GM21360 (cell line): ENCODE data around the gene ANO6.
A peak's percentile ranks its signal among the peaks of the same experiment; 100 is the strongest.

ENCODE experiments used
- ATAC-seq: cut with Tn5 transposase; IDR thresholded peaks from one replicate; pipeline ENCODE4 v1.9.1; 2021; ENCODE audit warnings: mild to moderate bottlenecking, moderate library complexity; ENCODE audit not compliant: unreplicated experiment

The ANO6 gene

DNA sequence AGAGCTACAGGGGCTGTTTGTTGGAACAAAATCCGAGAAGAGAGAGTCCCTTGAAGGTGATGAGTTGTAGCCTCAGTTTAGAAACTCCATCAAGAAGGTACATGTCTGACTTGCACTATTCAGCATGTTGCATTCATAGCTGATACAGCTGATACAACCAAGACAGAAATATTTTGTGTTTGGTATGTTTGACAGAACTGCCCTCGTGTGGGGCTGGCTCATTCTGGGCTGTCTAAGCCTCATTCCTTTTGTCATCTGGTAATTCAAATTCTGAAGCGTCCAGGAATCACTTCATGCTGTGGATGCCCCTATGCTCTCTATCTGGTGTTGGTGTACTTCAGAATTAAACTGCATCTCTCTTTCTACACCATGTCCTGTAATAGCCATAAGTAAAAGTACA, 126.3 kb downstream of the ANO6 start:
- ATAC-seq, result no peak

DNA sequence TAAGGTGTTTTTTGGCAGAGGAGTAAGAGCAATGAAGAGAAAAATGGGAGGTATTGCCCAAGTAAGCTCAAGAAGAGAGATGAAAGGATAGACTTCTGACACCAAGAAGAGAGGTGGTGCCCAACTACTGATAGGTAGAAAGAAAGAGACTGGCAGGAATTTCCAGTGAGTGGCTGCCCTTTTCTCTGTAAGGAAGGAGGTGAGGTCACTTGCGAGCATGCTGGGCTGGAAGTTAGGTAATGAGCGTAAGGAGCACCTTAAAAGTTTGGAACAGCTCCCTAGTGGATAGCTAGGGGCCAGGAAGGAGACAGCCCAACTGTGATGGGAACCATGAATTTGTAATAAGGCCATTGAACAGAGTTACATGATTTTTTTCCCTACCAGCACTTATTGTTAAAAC, 127.0 kb downstream of the ANO6 start:
- no peak for ATAC-seq

GRCh38 chr12:45343269-45344051, 127.6 kb downstream of the ANO6 start:
- no peak for ATAC-seq

- ATAC-seq, result no peak
Measured at GRCh38 chr12:45348311-45348710, 132.4 kb downstream of the ANO6 start.

GRCh38 chr12:45348986-45349385, 133.1 kb downstream of the ANO6 start:
- ATAC-seq, result no peak

DNA sequence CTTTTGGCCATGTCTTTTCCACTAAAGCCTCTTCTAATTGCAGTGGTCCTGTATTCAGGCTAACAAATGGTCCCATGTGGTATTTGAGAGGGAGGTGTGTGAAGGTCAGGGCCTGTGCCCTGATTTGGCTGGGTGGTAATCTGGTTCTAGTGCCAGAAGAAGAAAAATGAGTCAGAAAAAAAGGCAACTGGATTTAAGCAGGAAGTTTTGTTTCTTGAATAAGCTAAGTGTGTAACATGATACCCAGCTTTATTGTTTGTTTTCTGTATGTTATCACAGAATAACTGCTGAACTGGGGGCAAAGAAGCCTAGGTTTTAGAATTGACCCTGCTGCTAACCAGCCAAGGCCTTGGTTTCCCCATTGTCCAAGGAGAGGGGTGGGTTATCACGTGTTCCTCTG, 134.0 kb downstream of the ANO6 start:
- no peak for ATAC-seq

GRCh38 chr12:45350861-45351260, 135.0 kb downstream of the ANO6 start:
- no peak for ATAC-seq

GRCh38 chr12:45351921-45352670, 136.2 kb downstream of the ANO6 start:
- no peak for ATAC-seq

- ATAC-seq, result no peak
Measured at GRCh38 chr12:45353944-45354343, 138.0 kb downstream of the ANO6 start.

DNA sequence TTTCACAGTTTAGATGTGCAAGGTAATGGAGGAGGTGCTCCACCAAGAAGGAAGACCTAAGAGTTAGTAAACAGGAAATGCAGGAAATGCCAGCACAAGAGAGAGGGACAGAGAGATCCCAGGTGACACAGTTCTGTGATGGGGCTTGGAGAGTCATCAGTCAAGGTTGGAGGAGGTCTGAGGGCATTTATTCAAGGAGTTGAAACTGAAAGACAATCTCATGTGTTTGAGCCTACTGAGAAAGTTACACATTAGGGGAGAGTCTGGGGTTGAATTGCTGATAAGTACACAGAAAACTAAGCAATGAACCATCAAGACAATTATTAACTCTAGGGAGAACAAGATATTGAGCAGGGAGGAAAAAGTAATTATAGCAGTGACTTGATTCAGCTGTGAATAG, 138.5 kb downstream of the ANO6 start:
- ATAC-seq, result peak; percentile 58

DNA sequence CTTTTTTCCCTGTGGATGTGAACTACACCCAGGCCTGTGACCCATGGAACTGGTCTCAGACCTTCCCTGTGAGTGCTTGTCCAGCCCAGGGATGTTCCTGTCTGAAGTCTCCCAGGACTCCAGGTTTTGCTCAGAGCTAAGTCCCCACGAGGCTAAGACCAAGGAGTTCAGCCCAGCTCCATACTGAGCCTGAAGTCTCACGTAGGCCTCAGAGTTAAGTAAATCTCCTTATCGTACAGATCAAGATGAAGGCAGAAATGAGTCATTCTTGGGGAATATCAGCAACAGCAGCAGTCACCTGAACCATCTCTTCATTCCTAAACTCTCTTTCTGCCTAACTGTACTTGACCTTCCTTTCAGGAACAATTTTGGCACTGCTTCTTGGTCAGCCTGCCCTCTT, 139.8 kb downstream of the ANO6 start:
- ATAC-seq, result no peak

DNA sequence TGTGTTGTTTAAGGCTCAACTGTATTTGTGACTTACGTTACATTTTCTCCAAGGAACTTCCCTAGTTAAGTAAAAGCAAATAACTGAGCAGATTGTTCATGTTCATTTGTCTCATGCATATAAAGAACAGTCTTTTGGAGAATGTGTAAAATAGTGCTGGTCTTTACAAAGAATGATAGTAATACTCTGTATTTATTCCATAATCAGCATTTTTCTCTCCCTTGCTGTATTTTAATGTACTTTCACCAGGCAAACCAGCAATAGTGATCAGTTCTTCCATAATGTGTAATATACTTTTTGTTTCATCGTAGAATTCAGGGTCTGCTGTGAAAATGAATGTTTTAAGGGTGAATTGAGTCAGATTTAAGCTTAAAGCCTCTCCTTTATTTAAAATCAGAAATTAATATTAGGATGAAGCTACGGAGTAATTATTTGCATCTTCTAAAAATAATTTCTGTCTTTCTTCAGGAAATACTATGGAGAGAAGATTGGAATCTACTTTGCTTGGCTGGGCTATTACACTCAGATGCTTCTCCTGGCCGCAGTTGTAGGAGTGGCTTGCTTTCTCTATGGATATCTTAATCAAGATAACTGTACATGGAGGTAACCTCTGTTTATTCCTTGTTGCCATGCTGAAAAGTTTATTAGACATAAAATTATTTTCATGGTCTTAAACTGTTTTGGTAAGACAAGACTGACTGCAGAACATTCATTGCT, 141.1 kb downstream of the ANO6 start:
- no peak for ATAC-seq

GRCh38 chr12:45357539-45358417, 141.9 kb downstream of the ANO6 start:
- no peak for ATAC-seq

DNA sequence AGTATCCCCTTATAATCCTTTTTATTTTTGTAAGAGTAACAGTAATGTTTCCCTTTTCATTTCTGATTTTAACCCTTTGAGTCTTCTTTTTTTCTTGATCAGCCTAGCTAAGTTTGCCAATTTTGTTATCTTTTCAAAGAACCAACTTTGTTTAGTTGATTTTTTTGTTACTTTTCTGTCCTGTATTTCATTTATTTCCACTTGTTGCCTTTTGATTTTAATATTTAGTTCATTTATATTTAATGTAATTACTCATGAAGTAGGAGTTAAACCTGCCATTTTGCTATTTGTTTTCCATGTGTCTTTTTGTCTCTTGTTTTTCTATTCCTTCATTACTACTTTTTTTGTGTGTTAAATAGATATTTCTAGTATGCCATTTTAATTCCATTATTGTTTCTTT, 146.4 kb downstream of the ANO6 start:
- no peak for ATAC-seq

DNA sequence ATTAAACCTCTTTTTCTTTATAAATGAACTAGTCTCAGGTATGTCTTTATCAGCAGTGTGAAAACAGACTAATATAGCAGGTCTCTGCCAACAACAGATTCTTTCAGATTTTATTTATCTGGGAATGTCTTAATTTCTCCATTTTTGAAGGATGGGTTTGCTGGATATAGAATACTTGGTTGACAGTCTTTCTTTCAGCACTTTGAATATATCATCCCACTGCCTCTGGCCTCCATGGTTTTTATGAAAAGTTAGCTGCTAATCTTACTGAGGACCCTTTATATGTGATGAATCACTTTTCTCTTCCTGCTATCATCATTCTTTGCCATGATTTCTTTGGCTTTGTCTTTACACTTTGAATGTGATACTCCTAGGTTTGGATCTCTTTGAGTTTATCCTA, 148.0 kb downstream of the ANO6 start:
- ATAC-seq, result no peak

DNA sequence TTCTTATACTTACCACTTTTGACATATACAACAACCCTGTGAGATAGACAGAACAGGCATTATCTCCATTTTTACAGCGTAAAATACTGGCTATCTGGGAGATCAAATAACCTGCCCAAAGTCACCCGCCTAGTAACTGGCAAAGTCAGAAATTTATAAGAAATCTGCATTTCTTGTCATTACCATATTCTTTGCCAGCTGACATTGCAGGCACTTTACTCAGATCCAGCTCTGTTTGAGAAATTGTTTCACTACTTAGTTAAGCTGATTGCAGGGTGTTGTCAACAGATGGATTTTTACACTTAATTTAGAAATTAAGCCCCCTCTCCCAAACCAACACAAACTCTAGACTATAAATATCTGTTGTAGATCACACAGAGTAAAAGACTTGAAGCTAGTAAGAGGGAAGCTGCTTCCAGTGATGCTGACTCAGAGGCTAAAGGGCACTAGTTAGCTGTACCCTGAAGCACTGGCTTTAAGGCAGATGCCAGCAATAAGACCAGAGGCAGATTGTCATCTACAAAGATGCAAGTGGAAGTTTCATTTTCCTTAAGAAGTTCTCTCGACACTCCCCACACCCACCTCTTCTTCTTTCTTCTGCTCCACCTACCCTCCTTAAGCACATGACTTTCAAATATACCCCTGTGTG, 153.1 kb downstream of the ANO6 start:
- no peak for ATAC-seq

GRCh38 chr12:45377815-45378214, 161.9 kb downstream of the ANO6 start:
- ATAC-seq, result no peak

DNA sequence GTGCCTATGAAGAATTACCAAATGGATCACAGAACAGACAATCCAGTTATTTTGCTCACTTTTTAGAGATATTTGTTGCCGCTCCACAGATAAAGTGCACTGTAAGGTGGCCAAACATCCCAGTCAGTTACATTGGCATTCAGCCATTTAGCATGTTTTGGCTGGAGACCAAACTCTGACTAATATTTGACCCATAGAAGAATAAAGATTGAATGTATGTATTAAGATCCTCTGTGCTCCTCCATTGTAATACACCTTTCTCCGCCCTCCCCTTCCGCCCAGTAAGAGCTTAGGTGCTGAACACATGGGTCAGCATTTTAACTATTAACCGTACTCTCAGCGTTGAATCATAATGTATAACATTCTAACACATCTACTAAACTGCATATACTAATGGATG, 163.4 kb downstream of the ANO6 start:
- ATAC-seq, result no peak

DNA sequence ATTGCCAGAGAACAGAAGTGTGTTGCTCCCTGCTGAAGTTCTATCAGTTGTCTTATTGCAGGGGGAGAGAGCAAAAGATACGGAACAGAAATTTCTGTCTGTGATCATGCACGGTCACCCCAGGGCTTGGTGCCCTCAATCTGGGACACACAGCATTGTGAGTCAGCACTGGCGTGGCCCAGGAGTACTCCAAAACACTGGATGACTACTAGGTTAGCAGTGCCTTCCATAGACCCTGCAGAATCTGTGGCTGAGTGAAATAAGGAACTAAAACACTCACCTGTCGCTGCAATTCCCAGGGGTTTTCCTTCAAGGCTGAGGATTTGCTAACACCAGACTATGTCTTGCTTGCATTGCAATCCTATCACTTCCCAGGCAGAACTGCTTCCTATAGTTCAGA, 165.5 kb downstream of the ANO6 start:
- ATAC-seq, result no peak

DNA sequence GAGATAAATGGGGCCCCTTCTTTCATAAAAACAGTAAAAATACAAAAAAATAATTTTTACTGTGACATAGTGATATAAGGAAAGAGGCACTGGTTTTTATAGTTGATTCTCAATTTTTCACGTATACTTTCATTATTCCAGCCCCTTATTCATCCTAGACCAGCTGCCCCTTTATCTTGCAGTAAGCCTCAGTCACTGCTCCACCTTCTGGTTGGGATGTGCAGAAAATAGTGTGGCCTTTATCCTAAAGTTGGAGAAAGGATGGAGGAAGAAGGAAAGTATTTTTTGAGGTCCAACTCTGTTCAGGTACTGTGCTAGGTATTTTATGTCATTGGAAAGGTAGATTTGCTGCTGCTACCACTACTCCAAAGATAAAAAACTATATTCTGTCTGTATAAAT, 172.7 kb downstream of the ANO6 start:
- ATAC-seq, result no peak
